HG03095 (cell line): ENCODE measurements around the gene LRRC32.

Experiments used
- ATAC-seq: cut with Tn5 transposase; IDR thresholded peaks from one replicate; pipeline ENCODE4 v1.9.1; 2021; ENCODE audit warnings: moderate library complexity; ENCODE audit not compliant: unreplicated experiment

LRRC32 gene

GRCh38 chr11:76700177-76701100, 29.9 kb upstream of the LRRC32 start:
- no peak for ATAC-seq

GRCh38 chr11:76699451-76700091, 29.0 kb upstream of the LRRC32 start:
- ATAC-seq: no peak

GRCh38 chr11:76698321-76699043, 27.9 kb upstream of the LRRC32 start:
- no peak for ATAC-seq

DNA sequence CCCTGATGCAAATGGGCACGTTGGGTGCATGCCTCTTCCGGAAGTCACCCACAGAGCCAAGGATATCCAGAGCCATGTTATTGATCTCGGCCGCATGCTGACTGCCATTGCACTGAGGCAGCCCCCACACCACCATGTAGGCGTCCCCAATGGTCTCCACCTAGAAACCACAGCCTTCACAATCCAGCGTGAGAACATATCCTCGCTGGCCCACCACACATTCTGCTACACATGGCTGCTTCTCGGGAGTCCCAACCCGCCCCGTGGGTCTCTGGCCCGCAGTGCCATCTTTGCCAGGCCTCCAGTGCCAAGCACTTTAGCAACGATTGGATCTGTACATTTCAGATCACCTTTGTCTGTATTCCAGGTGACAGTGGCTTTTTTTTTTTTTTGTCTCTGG, 26.2 kb upstream of the LRRC32 start:
- ATAC-seq: no peak

GRCh38 chr11:76695771-76696170, 25.2 kb upstream of the LRRC32 start:
- ATAC-seq: no peak

DNA sequence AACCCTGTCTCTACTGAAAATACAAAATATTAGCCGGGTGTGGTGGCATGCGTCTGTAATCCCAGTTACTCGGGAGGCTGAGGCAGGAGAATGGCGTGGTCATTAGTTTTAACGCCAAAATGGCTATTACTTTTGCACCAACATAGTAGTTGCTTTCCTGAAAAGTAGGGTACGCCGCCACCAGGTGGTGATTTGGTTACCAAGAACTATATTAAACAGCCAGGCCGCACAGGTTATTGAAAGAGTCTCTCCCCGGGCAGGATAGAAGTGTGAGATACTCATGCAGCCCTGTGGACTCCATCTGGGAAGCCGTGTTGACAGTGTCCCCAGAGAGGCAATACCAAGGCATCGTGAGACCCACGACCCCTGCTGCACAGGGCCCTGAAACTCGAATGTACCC, 24.6 kb upstream of the LRRC32 start:
- no peak for ATAC-seq

DNA sequence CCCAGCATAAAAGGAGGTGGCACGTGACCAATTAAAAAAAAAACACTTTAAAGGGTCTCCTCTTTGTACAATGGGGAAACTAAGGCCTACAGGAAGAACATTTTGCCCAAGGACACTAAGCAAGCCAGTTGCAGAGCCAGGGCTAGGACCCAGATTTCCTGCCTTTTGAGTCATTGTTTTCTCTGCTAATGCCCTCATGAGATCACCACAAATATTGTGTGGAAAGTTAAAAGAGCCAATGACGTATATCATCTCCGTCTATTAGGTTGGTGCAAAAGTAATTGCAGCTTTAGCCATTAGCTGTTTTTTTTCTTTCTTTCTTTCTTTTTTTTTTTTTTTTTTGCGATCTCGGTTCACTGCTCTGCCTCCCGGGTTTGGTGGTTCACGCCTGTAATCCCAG, 24.1 kb upstream of the LRRC32 start:
- no peak for ATAC-seq

DNA sequence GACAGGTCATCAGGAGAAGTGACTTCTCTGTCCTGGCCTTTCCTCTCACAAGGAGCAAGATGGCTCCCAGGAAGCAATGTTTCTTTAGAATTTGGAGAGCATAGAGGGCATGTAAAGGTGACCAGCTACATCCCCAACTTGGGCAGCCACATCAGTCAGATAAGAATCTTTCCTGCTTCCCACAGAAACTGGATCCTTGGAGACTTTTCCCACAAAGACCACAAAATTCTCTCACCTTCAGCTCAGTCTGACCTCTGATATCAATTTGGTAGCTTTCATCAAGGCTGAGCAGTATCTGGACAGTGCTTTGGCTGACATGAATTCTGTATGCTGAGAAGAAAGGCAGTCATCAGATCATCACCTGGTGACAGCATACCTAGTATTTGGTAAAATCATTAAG, 23.3 kb upstream of the LRRC32 start:
- ATAC-seq: no peak

- ATAC-seq: no peak
These were observed 22.4 kb upstream of the LRRC32 start for GRCh38 chr11:76692956-76693355.

- ATAC-seq: no peak
These were observed 21.1 kb upstream of the LRRC32 start for GRCh38 chr11:76691655-76692054.

DNA sequence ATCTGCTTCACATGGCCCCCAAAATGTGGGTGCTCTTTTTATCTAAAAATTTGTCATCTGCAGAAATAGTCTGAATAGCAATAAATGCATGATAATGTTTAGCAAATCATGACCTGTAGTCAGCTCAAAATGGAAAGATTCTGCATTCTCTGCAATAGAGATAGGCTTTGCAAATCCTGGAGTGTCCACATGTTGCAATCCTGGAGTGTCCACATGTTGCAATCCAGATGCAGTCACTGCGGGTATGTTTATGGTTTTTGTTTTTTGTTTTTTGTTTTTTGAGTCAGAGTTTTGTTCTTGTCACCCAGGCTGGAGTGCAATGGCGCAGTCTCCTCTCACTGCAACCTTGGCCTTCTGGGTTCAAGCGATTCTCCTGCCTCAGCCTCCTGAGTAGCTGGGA, 20.2 kb upstream of the LRRC32 start:
- ATAC-seq: no peak

- ATAC-seq: no peak
These were observed 19.0 kb upstream of the LRRC32 start for GRCh38 chr11:76689313-76690260.

GRCh38 chr11:76688146-76688545, 17.6 kb upstream of the LRRC32 start:
- no peak for ATAC-seq

DNA sequence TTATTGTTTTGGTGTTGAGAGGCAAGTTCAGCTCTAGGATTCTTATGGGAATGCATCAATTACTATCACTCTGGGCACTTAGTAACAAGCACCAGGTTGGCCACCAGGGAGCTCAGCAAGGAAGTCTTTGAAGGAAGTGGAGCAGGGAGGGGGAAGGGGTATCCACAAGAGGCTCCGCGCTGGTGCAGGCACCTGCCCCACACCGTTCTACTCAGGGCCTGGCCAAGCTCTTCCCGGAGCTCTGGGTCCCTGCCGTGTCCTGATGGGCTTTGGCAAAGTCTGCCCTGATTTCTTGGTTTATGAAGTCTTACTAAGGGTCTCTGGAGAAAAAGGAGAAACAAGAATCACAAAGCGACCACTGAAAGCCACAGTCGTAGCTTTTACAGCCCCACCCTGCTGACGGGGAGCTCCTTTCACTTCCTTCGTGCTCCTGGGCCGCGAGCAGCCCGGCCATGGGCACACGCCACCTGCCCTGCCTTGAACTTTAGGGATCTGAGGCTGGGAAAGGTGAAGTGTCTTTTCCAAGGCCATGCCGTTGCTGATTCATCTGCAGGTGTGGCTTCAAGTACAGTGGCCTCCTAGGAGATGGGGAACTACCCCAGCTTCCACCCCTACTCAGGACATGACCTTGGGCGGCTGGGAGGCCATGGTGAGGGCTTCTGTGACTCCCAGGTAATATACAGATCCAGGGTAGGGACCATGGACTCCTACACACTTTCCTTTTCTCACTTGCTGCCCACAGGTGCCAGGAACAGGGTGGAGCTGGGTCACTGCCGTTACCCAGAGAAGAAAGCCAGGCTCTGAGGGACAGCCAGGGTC, 15.9 kb upstream of the LRRC32 start:
- ATAC-seq: no peak

DNA sequence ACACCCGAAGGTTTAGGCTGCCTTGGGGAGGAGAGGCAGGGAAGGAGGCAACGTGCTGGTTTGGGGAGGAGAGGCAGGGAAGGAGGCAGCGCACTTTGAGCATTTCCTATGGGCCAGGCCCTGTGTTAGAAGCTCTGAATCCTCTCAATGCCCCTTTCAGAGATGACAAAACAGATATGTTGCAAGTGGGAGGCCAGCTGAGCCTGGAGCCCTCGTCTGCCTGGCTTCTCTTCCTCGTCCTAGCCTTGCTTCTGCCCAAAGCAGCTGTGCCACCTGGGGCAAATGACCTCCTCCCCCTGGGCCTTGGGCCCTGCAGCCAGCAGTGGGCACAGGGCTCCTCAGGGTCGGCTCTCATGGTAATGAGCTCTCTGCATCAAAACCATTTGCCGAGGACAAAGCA, 15.3 kb upstream of the LRRC32 start:
- no peak for ATAC-seq

DNA sequence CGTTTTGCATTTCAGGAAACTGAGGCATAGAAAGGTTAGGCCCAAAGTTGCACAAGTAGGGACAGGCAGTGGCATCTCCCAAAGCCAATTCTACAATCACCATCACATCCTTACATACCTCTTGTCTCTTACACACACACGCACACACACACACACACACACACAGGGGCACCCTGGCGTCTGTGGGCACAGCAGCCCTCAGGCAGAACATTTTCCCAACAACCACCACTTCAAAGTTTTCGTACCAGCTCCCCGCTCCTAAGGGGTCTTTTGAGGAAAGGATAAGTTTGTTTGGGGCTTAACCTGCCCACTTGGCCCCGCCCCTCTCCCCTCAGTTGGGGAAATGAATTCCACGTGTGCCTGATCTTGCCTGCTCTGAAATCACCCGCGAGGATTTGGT, 14.7 kb upstream of the LRRC32 start:
- no peak for ATAC-seq

GRCh38 chr11:76684516-76684915, 14.0 kb upstream of the LRRC32 start:
- no peak for ATAC-seq

- ATAC-seq: no peak
These were observed 12.9 kb upstream of the LRRC32 start for GRCh38 chr11:76683161-76684095.

- no peak for ATAC-seq
These were observed 12.1 kb upstream of the LRRC32 start for GRCh38 chr11:76682684-76683083.
